DOHH2 (cell line): ENCODE measurements around the gene MED12L.

Source experiments
- EZH2phosphoT487 ChIP-seq: fragments of 200-600 bp; sonication (generic); IDR thresholded peaks from 2 replicates; pipeline ENCODE4 v1.6.1; 2017; ENCODE audit warnings: borderline replicate concordance, mild to moderate bottlenecking, antibody characterized with exemption, low read length, moderate library complexity, mixed read lengths
- TF ChIP-seq, protein P1 (sequence below): fragments of 200-600 bp; sonication (generic); IDR thresholded peaks from one replicate; pipeline ENCODE4 v1.5.1; 2014; ENCODE audit warnings: antibody characterized with exemption, mild to moderate bottlenecking, low read depth, low read length; ENCODE audit not compliant: poor library complexity, severe bottlenecking

DNA sequence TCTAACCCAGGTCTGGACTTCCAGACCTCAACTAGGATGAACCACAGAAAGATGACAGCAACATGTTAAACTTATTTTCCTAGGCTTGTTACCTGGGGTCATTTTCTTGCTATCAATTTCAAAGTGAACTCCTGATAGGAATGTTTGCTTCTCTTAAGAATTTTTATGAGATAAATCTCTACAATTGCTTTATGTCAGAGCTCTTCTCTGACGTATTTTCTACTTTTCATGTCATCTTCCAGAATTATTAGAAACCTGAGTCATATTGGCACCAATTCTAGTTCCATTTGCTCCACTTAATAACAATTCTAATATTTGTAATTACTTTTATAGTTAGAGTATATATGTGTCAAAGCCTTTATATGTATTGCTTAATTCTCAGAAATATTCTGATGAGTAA lies 377.5 kb downstream of the MED12L start:
- TF ChIP-seq, protein P1, sequence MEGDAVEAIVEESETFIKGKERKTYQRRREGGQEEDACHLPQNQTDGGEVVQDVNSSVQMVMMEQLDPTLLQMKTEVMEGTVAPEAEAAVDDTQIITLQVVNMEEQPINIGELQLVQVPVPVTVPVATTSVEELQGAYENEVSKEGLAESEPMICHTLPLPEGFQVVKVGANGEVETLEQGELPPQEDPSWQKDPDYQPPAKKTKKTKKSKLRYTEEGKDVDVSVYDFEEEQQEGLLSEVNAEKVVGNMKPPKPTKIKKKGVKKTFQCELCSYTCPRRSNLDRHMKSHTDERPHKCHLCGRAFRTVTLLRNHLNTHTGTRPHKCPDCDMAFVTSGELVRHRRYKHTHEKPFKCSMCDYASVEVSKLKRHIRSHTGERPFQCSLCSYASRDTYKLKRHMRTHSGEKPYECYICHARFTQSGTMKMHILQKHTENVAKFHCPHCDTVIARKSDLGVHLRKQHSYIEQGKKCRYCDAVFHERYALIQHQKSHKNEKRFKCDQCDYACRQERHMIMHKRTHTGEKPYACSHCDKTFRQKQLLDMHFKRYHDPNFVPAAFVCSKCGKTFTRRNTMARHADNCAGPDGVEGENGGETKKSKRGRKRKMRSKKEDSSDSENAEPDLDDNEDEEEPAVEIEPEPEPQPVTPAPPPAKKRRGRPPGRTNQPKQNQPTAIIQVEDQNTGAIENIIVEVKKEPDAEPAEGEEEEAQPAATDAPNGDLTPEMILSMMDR: no peak
- no peak for TF ChIP-seq EZH2phosphoT487
